AG04450 (cell line): ENCODE data around the gene AATF. TPM values are rescaled to one million over a fixed set of nuclear protein-coding genes. Genes with fewer than 3 reads are reported as not detected.

Experiments
- CTCF ChIA-PET: fragments of 300-600, 350-600 bp; formaldehyde crosslinking; extraction: SDS; loops from one replicate; lab custom pipeline; 2022; ENCODE audit warnings: antibody characterized with exemption, inconsistent platforms; lab: Charles Lee
- POLR2A ChIA-PET: fragments of 350-600 bp; formaldehyde crosslinking; extraction: SDS; loops from one replicate; lab custom pipeline; 2021; ENCODE audit warnings: antibody characterized with exemption, inconsistent platforms; lab: Yijun Ruan, JAX
- DNase-seq: peaks from one replicate; pipeline ENCODE4 v3.0.0-alpha.2; 2011; ENCODE audit warnings: low read depth, low spot score
- H3K27ac ChIP-seq: one replicate; pipeline ENCODE4 v1.5.1; 2012; ENCODE audit warnings: low read depth, low read length, control low read depth
- H3K27me3 ChIP-seq: one replicate; pipeline ENCODE4 v1.6.0; 2012; ENCODE audit warnings: low read length; ENCODE audit not compliant: control insufficient read depth, insufficient read depth
- H3K4me3 ChIP-seq: 2 replicates; pipeline ENCODE4 v1.5.1; 2011; ENCODE audit warnings: mild to moderate bottlenecking, low read depth, low read length, control low read depth
- H3K9me3 ChIP-seq: 2 replicates; pipeline ENCODE4 v1.5.1; 2012; ENCODE audit warnings: low read length; ENCODE audit not compliant: control insufficient read depth, insufficient read depth
- polyA plus RNA-seq: library from polyadenylated mRNA; depleted of rRNA; stranded (reverse); fragments of >200 nt; gene quantifications from 2 replicates; pipeline ENCODE4 v1.2.3, GENCODE V29; 2011
- TF ChIP-seq, protein P1 (sequence below): IDR thresholded peaks from 2 replicates; pipeline ENCODE4 v1.5.1; 2011; ENCODE audit warnings: low read depth, low read length, control low read depth, inconsistent platforms

Gene AATF
- polyA plus RNA-seq, 1 experiment, result 16.6 TPM

DNA sequence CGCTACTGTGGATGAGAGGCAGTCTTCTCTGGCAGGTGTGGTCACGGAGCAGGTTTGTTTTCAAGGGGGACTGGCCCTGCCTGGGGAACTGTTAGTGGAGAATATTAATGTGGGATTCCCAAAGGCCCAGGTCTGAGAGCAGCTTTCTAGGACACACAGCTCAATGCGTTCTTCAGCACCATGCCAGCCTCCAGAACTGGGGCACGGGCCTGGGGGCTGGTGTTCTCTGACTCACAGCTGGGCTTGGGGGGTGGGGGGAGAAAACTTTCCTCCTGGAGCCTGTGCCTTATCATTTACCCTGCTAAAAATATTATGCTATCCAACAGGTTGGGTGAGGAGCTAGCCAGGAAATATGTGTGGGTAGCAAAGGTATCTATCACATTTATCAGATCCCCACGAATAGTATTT is 24.9 kb upstream of the AATF start:
- Histone ChIP-seq H3K4me3 (no peak overlapping the region), H3K9me3 (no peaks in the 10 kb centered on the region), H3K27ac (no peak overlapping the region), H3K27me3 (peaks cover 21% of the 10 kb centered on the region)
- CTCF ChIA-PET, result interaction anchor here (0.7 kb wide), 1 partner anchor 398 kb away, joined by 9 read pairs; no protein-coding TSS in a partner anchor
- POLR2A ChIA-PET, result interaction anchor here (1.5 kb wide), 1 partner anchor 25 kb away, joined by 7 read pairs; the partner anchor contains the start of gene AATF
- DNase-seq, result no peak
- TF ChIP-seq, protein P1, sequence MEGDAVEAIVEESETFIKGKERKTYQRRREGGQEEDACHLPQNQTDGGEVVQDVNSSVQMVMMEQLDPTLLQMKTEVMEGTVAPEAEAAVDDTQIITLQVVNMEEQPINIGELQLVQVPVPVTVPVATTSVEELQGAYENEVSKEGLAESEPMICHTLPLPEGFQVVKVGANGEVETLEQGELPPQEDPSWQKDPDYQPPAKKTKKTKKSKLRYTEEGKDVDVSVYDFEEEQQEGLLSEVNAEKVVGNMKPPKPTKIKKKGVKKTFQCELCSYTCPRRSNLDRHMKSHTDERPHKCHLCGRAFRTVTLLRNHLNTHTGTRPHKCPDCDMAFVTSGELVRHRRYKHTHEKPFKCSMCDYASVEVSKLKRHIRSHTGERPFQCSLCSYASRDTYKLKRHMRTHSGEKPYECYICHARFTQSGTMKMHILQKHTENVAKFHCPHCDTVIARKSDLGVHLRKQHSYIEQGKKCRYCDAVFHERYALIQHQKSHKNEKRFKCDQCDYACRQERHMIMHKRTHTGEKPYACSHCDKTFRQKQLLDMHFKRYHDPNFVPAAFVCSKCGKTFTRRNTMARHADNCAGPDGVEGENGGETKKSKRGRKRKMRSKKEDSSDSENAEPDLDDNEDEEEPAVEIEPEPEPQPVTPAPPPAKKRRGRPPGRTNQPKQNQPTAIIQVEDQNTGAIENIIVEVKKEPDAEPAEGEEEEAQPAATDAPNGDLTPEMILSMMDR, result no peak

DNA sequence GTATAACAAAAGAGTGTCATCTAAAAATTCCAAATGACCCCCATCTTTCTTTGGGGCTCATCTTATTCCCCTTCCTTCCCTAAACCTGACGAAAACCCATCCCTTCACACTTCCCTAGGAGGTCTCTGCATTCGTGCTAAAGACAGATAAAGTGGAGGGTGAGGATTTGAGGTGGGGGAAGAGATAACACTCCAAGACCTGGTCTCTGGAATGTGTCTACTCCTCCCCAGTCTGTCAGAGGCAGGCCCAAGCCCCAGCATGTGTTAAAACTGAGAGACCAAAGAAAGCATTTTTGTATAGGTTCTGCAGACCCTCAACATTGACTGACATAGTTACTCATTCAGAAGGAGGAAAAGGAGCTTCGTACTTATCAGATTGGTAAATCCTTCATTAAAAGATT is 22.5 kb upstream of the AATF start:
- peaks cover 45% of the 10 kb centered on the region for H3K27me3 ChIP-seq
- ChIA-PET CTCF (interaction anchor here (0.6 kb wide), 1 partner anchor 1322 kb away, joined by 8 read pairs; no protein-coding TSS in a partner anchor), POLR2A (no interaction called here)
- H3K27ac ChIP-seq, result no peak overlapping the region
- no peaks in the 10 kb centered on the region for H3K9me3 ChIP-seq
- TF ChIP-seq, protein P1, result no peak
- no peak for DNase-seq
- no peak overlapping the region for H3K4me3 ChIP-seq

DNA sequence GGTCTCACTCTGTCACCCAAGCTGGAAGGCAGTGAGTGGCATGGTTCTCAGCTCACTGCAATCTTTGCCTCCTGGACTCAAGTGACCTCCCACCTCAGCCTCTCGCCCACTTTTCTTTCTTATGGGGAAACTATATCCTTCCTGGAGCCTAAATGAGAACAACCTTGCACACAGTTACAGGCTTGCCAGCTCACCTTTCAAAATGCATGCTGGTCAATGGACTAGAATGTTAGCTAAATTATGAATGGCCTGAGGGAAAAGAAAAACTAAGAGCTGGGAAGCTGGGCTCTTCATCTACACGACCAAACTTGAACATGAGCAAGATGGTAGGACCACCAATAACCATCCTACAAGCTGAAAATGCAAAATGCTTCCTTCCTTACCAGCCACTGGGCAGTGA is 22.1 kb upstream of the AATF start:
- peaks cover 50% of the 10 kb centered on the region for H3K27me3 ChIP-seq
- TF ChIP-seq, protein P1, result no peak
- CTCF ChIA-PET, result interaction anchor here (0.6 kb wide), 1 partner anchor 1322 kb away, joined by 8 read pairs; no protein-coding TSS in a partner anchor

DNA sequence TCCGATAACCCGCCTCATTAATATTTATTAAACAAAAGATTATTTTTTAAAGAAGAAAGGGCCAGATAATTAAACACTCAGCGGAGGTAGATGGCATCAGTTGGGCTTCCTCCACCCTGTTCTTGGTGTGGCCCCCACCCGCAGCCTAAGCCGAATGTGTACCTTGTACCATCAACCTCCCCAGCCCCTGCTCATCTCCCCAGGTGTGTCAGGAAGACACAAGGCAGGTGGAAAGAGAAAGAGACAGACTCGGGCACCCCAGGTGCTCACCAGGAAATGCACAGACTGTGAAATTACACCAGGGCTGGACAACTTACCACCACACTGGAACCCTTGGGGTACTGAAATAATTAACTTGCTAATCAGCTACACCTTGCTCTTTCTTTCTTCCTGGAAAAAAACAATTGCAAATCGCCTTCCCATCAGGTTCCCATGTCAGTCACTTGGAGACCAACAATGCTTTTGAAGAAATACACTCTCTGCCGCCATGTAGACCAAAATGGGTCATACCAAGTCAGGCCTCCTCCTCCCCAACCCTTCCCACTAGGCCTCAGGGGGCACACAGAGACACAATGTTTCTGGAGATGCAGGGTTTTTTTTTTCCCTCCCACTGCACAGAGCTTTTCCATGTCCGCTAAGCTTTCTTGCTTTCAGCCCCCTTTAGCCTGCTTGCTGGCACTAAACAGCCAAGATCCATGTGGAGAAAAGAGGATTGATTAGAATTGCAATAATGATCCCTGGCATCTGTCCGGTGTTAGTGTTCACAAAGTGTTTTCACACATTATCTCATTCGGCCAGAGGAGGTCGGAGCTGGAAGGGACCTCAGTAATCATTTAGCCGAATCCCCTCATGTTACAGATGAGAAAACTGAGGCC is 20.0 kb upstream of the AATF start:
- peaks cover 69% of the 10 kb centered on the region for H3K27me3 ChIP-seq
- TF ChIP-seq, protein P1, result no peak
- H3K9me3 ChIP-seq, result no peaks in the 10 kb centered on the region; the same call in 1 of the 2 replicates
- no peak overlapping the region for H3K27ac ChIP-seq
- no peak overlapping the region for H3K4me3 ChIP-seq
- POLR2A ChIA-PET, result no interaction called here
- no peak for DNase-seq
- CTCF ChIA-PET, result interaction anchor here (0.8 kb wide), 1 partner anchor 326 kb away, joined by 5 read pairs; no protein-coding TSS in a partner anchor

More for the DNA sequence above, 22.1 kb upstream of the AATF start:
- DNase-seq, result no peak
- Histone ChIP-seq H3K9me3 (no peaks in the 10 kb centered on the region), H3K27ac (no peak overlapping the region), H3K4me3 (no peak overlapping the region)
- POLR2A ChIA-PET, result no interaction called here
